Activated CD8-positive, alpha-beta T cell treated with anti-CD3 and anti-CD28 coated beads, Interleukin-2, amount 10 ng/mL, durations not matched to agents 7 days and 5 days (primary cell): ENCODE data around the gene TM9SF1. TPM values are rescaled to one million over a fixed set of nuclear protein-coding genes. Genes with fewer than 3 reads are reported as not detected.

Source experiments
- ATAC-seq: fragments of 150-1000 bp; cut with Tn5 transposase; one replicate; pipeline ENCODE4 v1.10.0; 2021; ENCODE audit warnings: moderate library complexity
- CTCF ChIA-PET: fragments of 350-600 bp; sonication (Branson Sonifier 250); formaldehyde crosslinking; loops from one replicate; lab custom pipeline; 2021; ENCODE audit warnings: antibody characterized with exemption; lab: Charles Lee
- POLR2A ChIA-PET: fragments of 350-600 bp; sonication (Branson Sonifier 250); formaldehyde crosslinking; loops from one replicate; lab custom pipeline; 2021; ENCODE audit warnings: antibody characterized with exemption; lab: Charles Lee
- DNase-seq: peaks from one replicate; pipeline ENCODE4 v3.0.0-alpha.2; 2020
- H3K27ac Mint-ChIP-seq: one replicate; pipeline ENCODE4 v1.8.0; 2021; ENCODE audit warnings: mild to moderate bottlenecking, mixed read lengths
- H3K27me3 Mint-ChIP-seq: one replicate; pipeline ENCODE4 v1.8.0; 2021; ENCODE audit warnings: low read depth, mixed read lengths
- H3K36me3 Mint-ChIP-seq: one replicate; pipeline ENCODE4 v1.8.0; 2021; ENCODE audit warnings: low read depth, mixed read lengths
- H3K4me1 Mint-ChIP-seq: one replicate; pipeline ENCODE4 v1.8.0; 2021; ENCODE audit warnings: low read depth, mixed read lengths
- H3K4me3 Mint-ChIP-seq: one replicate; pipeline ENCODE4 v1.8.0; 2021; ENCODE audit warnings: mild to moderate bottlenecking, mixed read lengths
- H3K9me3 Mint-ChIP-seq: one replicate; pipeline ENCODE4 v1.8.0; 2022; ENCODE audit warnings: mixed read lengths; ENCODE audit not compliant: insufficient read depth
- total RNA-seq, 2 experiments: library from RNA; stranded (reverse); gene quantifications; one replicate each; pipeline ENCODE4 v1.2.3, GENCODE V29; 2021

The TM9SF1 gene
- total RNA-seq, 2 experiments from 2014 or later, result 29.3 to 32.8 TPM

GRCh38 chr14:24235804-24236688 lies 40.8 kb upstream of the TM9SF1 start:
- POLR2A ChIA-PET, result interaction anchor here (1.0 to 1.6 kb wide), 8 partner anchors 8 to 194 kb away, joined by 3 to 7 read pairs (median 4); partner anchors contain the start of genes CHMP4A, KHNYN and MDP1
- H3K4me3 Mint-ChIP-seq, result no peak overlapping the region
- DNase-seq (no peak), ATAC-seq (no peak)
- CTCF ChIA-PET, result interaction anchor here (1.1 to 21.9 kb wide), 8 partner anchors 10 to 200 kb away, joined by 3 to 801 read pairs (median 4); partner anchors contain the start of genes CHMP4A, CIDEB, DHRS1 and LTB4R
- peaks cover 70% of the 10 kb centered on the region for H3K36me3 Mint-ChIP-seq
- no peaks in the 10 kb centered on the region for H3K9me3 Mint-ChIP-seq
- H3K27me3 Mint-ChIP-seq, result no peaks in the 10 kb centered on the region
- no peak overlapping the region for H3K27ac Mint-ChIP-seq
- peaks cover 62% of the 10 kb centered on the region for H3K4me1 Mint-ChIP-seq

DNA sequence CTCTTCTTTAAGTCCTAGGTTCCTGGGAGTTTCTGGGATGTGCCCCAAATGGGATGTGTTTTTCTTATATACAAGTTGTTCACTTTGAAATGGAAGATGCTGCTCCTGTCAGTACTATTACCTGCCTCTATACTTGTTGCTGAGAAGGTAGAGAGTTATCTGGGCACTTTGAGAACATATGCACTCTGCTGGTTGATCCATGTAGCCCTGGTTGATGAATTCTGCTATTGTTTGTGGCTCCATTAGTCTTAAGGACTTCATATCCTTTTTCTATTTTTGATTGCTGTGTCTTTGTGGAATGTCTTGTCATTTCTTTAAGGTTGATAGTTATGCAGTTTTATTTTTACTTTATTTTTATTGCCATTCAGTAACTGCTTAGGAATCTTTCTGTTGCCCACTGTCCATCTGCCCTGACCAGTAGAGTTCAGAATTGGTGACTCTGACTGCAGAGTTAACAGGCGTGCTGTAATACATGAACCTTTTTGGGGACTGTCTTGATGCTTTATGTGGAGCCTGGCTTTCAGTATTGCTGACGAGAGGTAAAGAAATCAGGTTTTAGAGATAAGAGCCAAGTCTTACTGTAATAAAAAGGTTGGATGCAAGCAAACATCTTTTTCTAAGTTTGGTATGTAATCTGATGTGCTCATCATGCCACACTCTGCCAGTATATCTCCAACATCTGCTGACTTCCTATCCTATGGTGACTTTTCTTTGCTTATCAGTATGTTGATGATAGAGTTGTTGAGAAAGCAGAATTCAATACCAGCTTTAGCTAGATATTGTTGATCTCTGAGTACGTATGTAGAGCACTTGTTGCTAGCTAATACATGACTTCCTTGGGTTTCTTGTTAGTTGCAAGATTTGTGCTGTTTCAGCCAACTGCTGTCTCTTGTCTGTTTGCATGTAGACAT lies 39.1 kb upstream of the TM9SF1 start:
- ChIA-PET CTCF (interaction anchor here (0.5 to 21.9 kb wide), 12 partner anchors 8 to 1120 kb away, joined by 3 to 801 read pairs (median 4); partner anchors contain the start of genes CHMP4A, CIDEB, DHRS1 and LTB4R), POLR2A (interaction anchor here (0.8 to 2.8 kb wide), 6 partner anchors 8 to 87 kb away, joined by 3 to 23 read pairs (median 4); partner anchors contain the start of genes IRF9, LTB4R2, MDP1 and TINF2)
- ATAC-seq (no peak), DNase-seq (no peak)
- peaks cover 55% of the 10 kb centered on the region for H3K4me1 Mint-ChIP-seq
- H3K27me3 Mint-ChIP-seq, result no peaks in the 10 kb centered on the region
- peak overlapping the region; percentile 89 for H3K4me3 Mint-ChIP-seq
- H3K36me3 Mint-ChIP-seq, result peaks cover 57% of the 10 kb centered on the region
- H3K9me3 Mint-ChIP-seq, result no peaks in the 10 kb centered on the region
- peak overlapping the region; percentile 32 for H3K27ac Mint-ChIP-seq

DNA sequence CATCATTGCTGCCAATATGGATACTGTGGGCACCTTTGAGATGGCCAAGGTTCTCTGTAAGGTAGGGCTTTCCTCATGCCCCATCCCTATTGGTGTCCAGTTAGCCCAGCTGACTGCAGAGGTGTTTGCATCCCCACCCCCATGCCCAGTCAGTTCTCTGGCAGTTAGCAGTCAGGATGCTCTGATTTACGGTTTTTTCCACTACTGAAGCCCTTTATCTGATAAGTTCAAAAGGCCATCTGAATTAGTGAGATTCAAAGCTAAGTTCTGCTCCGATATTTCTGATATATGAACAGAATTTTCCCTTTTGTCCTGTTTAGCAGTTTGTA lies 38.3 kb upstream of the TM9SF1 start:
- Mint-ChIP-seq H3K27me3 (no peaks in the 10 kb centered on the region), H3K4me3 (peak overlapping the region; percentile 89), H3K27ac (peak overlapping the region; percentile 90), H3K36me3 (peaks cover 52% of the 10 kb centered on the region), H3K9me3 (no peaks in the 10 kb centered on the region), H3K4me1 (peaks cover 50% of the 10 kb centered on the region)
- no peak for ATAC-seq
- CTCF ChIA-PET, result interaction anchor here (2.1 to 21.9 kb wide), 2 partner anchors 9 to 68 kb away, joined by 19 to 801 read pairs; partner anchors contain the start of genes CIDEB, DHRS1, LTB4R and LTB4R2
- POLR2A ChIA-PET, result interaction anchor here (0.7 to 2.8 kb wide), 5 partner anchors 9 to 678 kb away, joined by 3 to 23 read pairs (median 4); partner anchors contain the start of genes DHRS1, LTB4R2, MDP1 and NOP9
- no peak for DNase-seq

DNA sequence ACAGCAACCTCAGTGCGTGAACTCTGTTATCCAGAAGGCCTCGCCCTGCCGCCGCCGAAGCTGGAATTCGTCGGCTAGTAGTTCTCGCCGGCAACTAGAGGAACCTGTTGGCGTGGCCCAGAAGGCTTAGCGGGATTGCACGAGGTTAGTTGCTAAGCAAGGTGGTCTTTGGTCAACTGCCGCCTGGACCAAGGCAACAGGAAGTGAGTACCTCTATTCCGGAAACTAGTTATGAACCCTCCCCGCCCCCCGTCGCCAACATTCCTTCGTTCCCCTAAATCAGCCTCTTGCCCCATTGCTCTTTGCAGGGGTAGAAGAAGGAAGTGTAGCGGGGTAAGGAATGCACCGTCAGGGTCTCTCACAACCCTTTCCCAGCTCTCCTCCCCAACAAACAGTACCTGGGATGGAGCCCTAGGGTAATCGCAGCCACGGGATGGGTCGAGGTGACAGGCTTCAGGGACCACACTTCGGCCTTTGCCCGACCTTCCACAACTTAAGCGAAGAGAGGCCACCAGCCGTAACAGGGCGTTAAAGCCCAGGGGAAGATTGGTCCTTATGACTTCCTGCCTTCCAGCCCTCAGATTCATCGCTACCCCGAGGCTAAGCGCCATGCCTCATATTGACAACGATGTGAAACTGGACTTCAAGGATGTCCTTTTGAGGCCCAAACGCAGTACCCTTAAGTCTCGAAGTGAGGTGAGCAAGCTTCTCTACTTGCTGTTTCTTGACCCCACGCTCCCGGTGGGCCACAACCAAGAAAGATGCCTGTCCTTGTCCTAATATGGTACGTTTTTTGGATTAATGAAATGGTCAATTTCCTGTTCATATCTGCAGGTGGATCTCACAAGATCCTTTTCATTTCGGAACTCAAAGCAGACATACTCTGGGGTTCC lies 37.6 kb upstream of the TM9SF1 start, which contains the start of gene GMPR2:
Gene GMPR2 (plus strand): TSS at position 285 of the 893 bp plus-strand sequence. CDS start 325 bp downstream, at position 610.
- peaks cover 45% of the 10 kb centered on the region for H3K4me1 Mint-ChIP-seq
- no peaks in the 10 kb centered on the region for H3K9me3 Mint-ChIP-seq
- H3K27me3 Mint-ChIP-seq, result no peaks in the 10 kb centered on the region
- DNase-seq (peak; percentile 49), ATAC-seq (peak; percentile 50)
- H3K36me3 Mint-ChIP-seq, result peaks cover 48% of the 10 kb centered on the region
- H3K4me3 Mint-ChIP-seq, result peak within 1 kb of the TSS; percentile 89
- CTCF ChIA-PET, result interaction anchor here (1.2 to 21.9 kb wide), 3 partner anchors 9 to 69 kb away, joined by 9 to 801 read pairs (median 19); partner anchors contain the start of genes CIDEB, DHRS1, LTB4R and LTB4R2
- H3K27ac Mint-ChIP-seq, result peak within 1 kb of the TSS; percentile 90
- POLR2A ChIA-PET, result interaction anchor here (0.7 to 2.8 kb wide), 5 partner anchors 9 to 677 kb away, joined by 3 to 23 read pairs (median 4); partner anchors contain the start of genes DHRS1, MDP1, NOP9 and RABGGTA

DNA sequence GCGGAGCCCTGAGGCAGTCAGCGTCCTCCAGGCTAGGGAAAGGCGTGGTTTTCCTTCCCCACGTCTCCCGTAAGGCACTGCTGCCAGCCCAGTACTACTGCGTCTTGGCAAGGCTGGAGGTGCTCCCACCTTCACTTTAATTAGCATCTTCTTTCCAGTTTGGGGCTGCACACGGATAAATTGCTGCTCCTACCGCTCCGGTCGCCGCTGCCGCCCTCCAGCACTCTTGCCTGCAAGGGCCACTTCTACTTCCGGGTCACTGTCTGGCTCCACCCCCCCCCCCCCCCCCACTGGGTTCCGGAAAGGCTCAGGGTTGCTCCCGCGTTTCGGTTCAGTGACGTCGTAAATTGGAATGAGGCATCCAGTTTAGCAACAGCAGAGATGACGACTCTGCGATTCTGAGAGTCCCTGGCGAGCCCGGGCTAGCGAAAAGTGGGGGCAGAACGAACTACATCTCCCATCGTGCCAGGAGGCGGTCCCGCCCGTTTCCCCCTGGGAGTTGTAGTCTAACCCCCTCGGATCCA lies 36.9 kb upstream of the TM9SF1 start, which contains the start of gene NEDD8:
Gene NEDD8 (minus strand): TSS at position 247 of the 524 bp plus-strand sequence. CDS start 100 bp downstream, at position 147.
- CTCF ChIA-PET, result interaction anchor here (1.2 to 21.9 kb wide), 3 partner anchors 10 to 69 kb away, joined by 9 to 801 read pairs (median 19); partner anchors contain the start of genes CIDEB, DHRS1, LTB4R and LTB4R2
- POLR2A ChIA-PET, result interaction anchor here (1.3 to 2.8 kb wide), 4 partner anchors 10 to 67 kb away, joined by 4 to 23 read pairs (median 6); partner anchors contain the start of genes DHRS1, MDP1, NOP9 and RABGGTA
- Mint-ChIP-seq H3K9me3 (no peaks in the 10 kb centered on the region), H3K36me3 (peaks cover 45% of the 10 kb centered on the region), H3K27me3 (no peaks in the 10 kb centered on the region), H3K27ac (peak within 1 kb of the TSS; percentile 90), H3K4me1 (peaks cover 46% of the 10 kb centered on the region), H3K4me3 (peak within 1 kb of the TSS; percentile 89)
- DNase-seq (peak; percentile 93), ATAC-seq (peak; percentile 89)

DNA sequence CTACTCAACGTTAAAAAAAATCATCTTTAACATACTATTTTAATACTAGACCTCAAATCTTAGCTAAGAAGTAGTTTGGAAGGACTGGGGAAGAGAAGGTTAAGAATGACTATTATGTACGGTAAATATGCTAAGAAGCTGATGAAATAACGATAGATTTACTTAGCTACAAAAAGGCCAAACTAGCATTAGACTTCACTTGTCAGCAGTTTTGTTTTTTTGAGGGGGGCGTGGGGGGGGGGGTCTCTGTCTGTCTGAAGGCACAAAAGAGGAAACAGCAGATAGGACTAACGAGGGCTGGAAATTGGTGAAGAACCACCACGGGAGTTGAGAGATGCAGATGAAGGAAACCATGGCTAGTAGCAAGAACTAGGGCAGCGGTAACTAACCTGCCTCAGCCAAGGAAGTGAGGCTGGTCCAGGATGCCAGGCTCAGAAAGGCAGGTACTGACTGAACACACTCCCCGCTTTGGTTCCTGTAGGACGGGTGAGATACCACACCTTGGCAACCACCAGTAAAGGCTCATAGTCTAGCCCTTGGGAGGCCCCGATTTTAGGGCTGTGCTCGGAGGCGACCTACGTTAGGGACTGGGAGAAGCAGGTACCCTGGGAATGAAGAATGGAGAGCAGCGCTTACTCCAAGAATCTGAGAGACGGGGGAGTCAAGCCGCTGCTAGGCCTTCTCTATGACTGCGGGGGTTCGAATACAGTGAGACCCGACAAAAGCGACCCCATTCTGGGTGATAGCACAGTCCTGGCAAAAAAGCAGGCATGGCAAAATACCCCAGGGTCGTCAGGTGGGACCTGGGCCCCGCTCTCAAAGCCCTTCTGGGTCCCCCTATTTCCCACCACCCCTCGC lies 36.3 kb upstream of the TM9SF1 start:
- peak overlapping the region; percentile 90 for H3K27ac Mint-ChIP-seq
- H3K9me3 Mint-ChIP-seq, result no peaks in the 10 kb centered on the region
- POLR2A ChIA-PET, result interaction anchor here (0.6 to 2.1 kb wide), 2 partner anchors 18 to 36 kb away, joined by 5 to 11 read pairs; partner anchors contain the start of gene CHMP4A
- peak; percentile 56 for DNase-seq
- peaks cover 52% of the 10 kb centered on the region for H3K4me1 Mint-ChIP-seq
- CTCF ChIA-PET, result interaction anchor here (0.6 to 1.3 kb wide), 8 partner anchors 10 to 138 kb away, joined by 3 to 7 read pairs (median 4); partner anchors contain the start of genes CIDEB, MDP1, PCK2 and TINF2
- ATAC-seq, result peak; percentile 45
- H3K4me3 Mint-ChIP-seq, result peak overlapping the region; percentile 89
- no peaks in the 10 kb centered on the region for H3K27me3 Mint-ChIP-seq
- H3K36me3 Mint-ChIP-seq, result peaks cover 42% of the 10 kb centered on the region

GRCh38 chr14:24228902-24229301 lies 33.7 kb upstream of the TM9SF1 start:
- ChIA-PET CTCF (interaction anchor here (1.1 to 2.1 kb wide), 4 partner anchors 9 to 79 kb away, joined by 3 to 10 read pairs (median 6); partner anchors contain the start of genes CHMP4A and CIDEB), POLR2A (interaction anchor here (1.0 to 1.9 kb wide), 2 partner anchors 14 to 15 kb away, joined by 4 to 8 read pairs; partner anchors contain the start of genes CHMP4A and TINF2)
- H3K4me1 Mint-ChIP-seq, result peaks cover 47% of the 10 kb centered on the region
- DNase-seq (no peak), ATAC-seq (no peak)
- no peak overlapping the region for H3K4me3 Mint-ChIP-seq
- H3K27me3 Mint-ChIP-seq, result no peaks in the 10 kb centered on the region
- peak overlapping the region; percentile 42 for H3K27ac Mint-ChIP-seq
- peaks cover 25% of the 10 kb centered on the region for H3K36me3 Mint-ChIP-seq
- no peaks in the 10 kb centered on the region for H3K9me3 Mint-ChIP-seq

DNA sequence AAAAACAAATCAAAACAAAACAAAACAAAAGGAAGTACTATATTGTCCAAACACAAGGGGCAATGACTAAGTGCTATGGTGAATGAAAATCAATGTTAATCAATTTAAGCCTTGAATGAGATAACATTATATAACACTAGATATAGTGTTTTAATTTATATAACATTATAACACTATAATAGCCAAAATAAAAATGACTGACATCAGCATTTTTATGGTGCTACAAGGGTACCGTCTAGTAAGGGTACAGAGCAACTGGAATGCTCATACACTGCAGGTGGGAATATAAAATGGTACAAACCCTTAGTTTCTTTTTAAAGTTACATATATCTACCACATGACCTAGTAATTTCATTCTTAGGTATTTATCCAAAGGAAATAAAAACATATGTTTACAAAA lies 31.2 kb upstream of the TM9SF1 start:
- ChIA-PET CTCF (interaction anchor here (1.4 kb wide), 1 partner anchor 16 kb away, joined by 7 read pairs; the partner anchor contains the start of gene TINF2), POLR2A (interaction anchor here (1.2 kb wide), 1 partner anchor 16 kb away, joined by 5 read pairs; the partner anchor contains the start of gene TINF2)
- H3K27ac Mint-ChIP-seq, result no peak overlapping the region

More for the DNA sequence above, 31.2 kb upstream of the TM9SF1 start:
- Mint-ChIP-seq H3K4me1 (peaks cover 38% of the 10 kb centered on the region), H3K9me3 (no peaks in the 10 kb centered on the region), H3K27me3 (no peaks in the 10 kb centered on the region), H3K36me3 (peaks cover 23% of the 10 kb centered on the region), H3K4me3 (no peak overlapping the region)
- DNase-seq, result no peak
- no peak for ATAC-seq
